SK-N-SH treated with all-trans-retinoic acid at 6 μM for 48 hours (cell line): ENCODE measurements around the gene TRIM37.

Experiments used
- ISL1 ChIP-seq: fragments of 250-450 bp; sonication (Bioruptor Pico); IDR thresholded peaks from 2 replicates; pipeline ENCODE4 v2.1.2; 2022; ENCODE audit warnings: mild to moderate bottlenecking, moderate library complexity
- ZC3H10 ChIP-seq: fragments of 250-450 bp; sonication (Bioruptor Pico); IDR thresholded peaks from 2 replicates; pipeline ENCODE4 v1.5.1; 2021; ENCODE audit warnings: mild to moderate bottlenecking, moderate library complexity
- ZFP30 ChIP-seq: fragments of 450-650 bp; formaldehyde crosslinking; IDR thresholded peaks from 2 replicates; pipeline ENCODE4 v1.5.0; 2022; ENCODE audit warnings: mild to moderate bottlenecking, moderate library complexity

- TF ChIP-seq ISL1 (CRISPR knock-in tag) (no peak), ZC3H10 (no peak), ZFP30 (no peak)
These were observed 132.3 kb downstream of the TRIM37 start for GRCh38 chr17:58974354-58974753.
